GM12878 (cell line): ENCODE measurements around the gene LPIN3. TPM values are rescaled to one million over a fixed set of nuclear protein-coding genes. Genes with fewer than 3 reads are reported as not detected.

Experiments used
- ATAC-seq: fragments of 200-7000 bp; cut with Tn5 transposase; 3 replicates; pipeline ENCODE4 v1.9.1; 2020; ENCODE audit warnings: mild to moderate bottlenecking, moderate library complexity
- BruUV-seq: library from RNA; stranded (reverse); fragments of 400-500 nt; replicated peaks from 2 replicates; lab custom pipeline; 2021; lab: Mats Ljungman, UMichigan
- CTCF ChIA-PET: fragments of 300-600 bp; sonication (Branson Sonifier 250); formaldehyde crosslinking; extraction: SDS; loops from one replicate; lab custom pipeline; 2021; ENCODE audit warnings: inconsistent platforms; lab: Yijun Ruan, JAX
- POLR2A ChIA-PET: fragments of 350-600 bp; formaldehyde crosslinking; extraction: SDS; loops from one replicate; lab custom pipeline; 2021; ENCODE audit warnings: inconsistent platforms; lab: Charles Lee
- RAD21 ChIA-PET: fragments of 300-600 bp; sonication (Branson Sonifier 250); formaldehyde crosslinking; loops from one replicate; lab custom pipeline; 2023; ENCODE audit warnings: antibody characterized with exemption; ENCODE audit not compliant: unreplicated experiment; lab: Charles Lee
- SMC1A ChIA-PET: fragments of 300-600 bp; sonication (Branson Sonifier 250); formaldehyde crosslinking; loops from one replicate; lab custom pipeline; 2023; ENCODE audit not compliant: unreplicated experiment, uncharacterized antibody; lab: Charles Lee
- DNase-seq: peaks from one replicate; pipeline ENCODE4 v3.0.0-alpha.2; 2011; ENCODE audit warnings: low read depth, low spot score
- FAIRE-seq: peaks from 3 replicates; lab custom pipeline; 2011; peaks lifted over from hg19 to GRCh38; lab: Jason Lieb, UNC
- H2AFZ ChIP-seq: 2 replicates; pipeline ENCODE4 v1.6.0; 2011; ENCODE audit warnings: low read depth, low read length, control low read depth; ENCODE audit not compliant: control insufficient read depth
- H3K27ac ChIP-seq: 2 replicates; pipeline ENCODE4 v1.5.1; 2011; ENCODE audit warnings: control low read depth; ENCODE audit not compliant: control insufficient read depth, insufficient read depth
- H3K27me3 ChIP-seq, 2 experiments: replicated peaks in 1 of 2; 2 replicates each; pipeline versions ENCODE4 v1.6.0 to v1.6.1; 2011; ENCODE audit warnings: low read length in 1 of 2; ENCODE audit not compliant: control insufficient read depth in 2 of 2, insufficient read depth in 2 of 2
- H3K36me3 ChIP-seq, 2 experiments: 2 replicates each; pipeline ENCODE4 v1.5.1; 2011; ENCODE audit warnings: low read length in 1 of 2; ENCODE audit not compliant: control insufficient read depth in 2 of 2, insufficient read depth in 2 of 2
- H3K4me1 ChIP-seq: 2 replicates; pipeline ENCODE4 v1.6.1; 2011; ENCODE audit warnings: mild to moderate bottlenecking, low read length, moderate library complexity, mixed read lengths; ENCODE audit not compliant: control insufficient read depth, insufficient read depth
- H3K4me2 ChIP-seq: 2 replicates; pipeline ENCODE4 v1.6.0; 2011; ENCODE audit warnings: control low read depth; ENCODE audit not compliant: control insufficient read depth, insufficient read depth
- H3K4me3 ChIP-seq: fragments of 200-600 bp; sonication (generic); 2 replicates; pipeline ENCODE4 v1.5.1; 2016
- H3K79me2 ChIP-seq: 2 replicates; pipeline ENCODE4 v1.6.0; 2011; ENCODE audit warnings: low read length; ENCODE audit not compliant: control insufficient read depth, insufficient read depth
- H3K9ac ChIP-seq: 2 replicates; pipeline ENCODE4 v1.8.0; 2011; ENCODE audit warnings: low read length, control low read depth, mixed read lengths; ENCODE audit not compliant: control insufficient read depth, insufficient read depth
- H3K9me3 ChIP-seq: replicated peaks from 3 replicates; pipeline ENCODE4 v1.5.1; 2011; ENCODE audit warnings: mild to moderate bottlenecking, low read length; ENCODE audit not compliant: control insufficient read depth, insufficient read depth
- H4K20me1 ChIP-seq: 2 replicates; pipeline ENCODE4 v1.6.0; 2011; ENCODE audit not compliant: control insufficient read depth, insufficient read depth
- BRCA1 ChIP-seq: IDR thresholded peaks from 2 replicates; pipeline ENCODE4 v1.6.1; 2011; ENCODE audit warnings: low read depth, low read length, improper control_type of control experiment
- CBX5 ChIP-seq: sonication (generic); IDR thresholded peaks from 2 replicates; pipeline ENCODE4 v1.6.1; 2016; ENCODE audit warnings: low read depth, moderate library complexity, mild to moderate bottlenecking, inconsistent platforms
- CREM ChIP-seq: IDR thresholded peaks from 2 replicates; pipeline ENCODE4 v1.6.1; 2014; ENCODE audit warnings: antibody characterized with exemption, low read depth
- DPF2 ChIP-seq: fragments of 450-650 bp; IDR thresholded peaks from 2 replicates; pipeline ENCODE4 v1.6.1; 2017; ENCODE audit warnings: mild to moderate bottlenecking
- HDGF ChIP-seq: fragments of 450-650 bp; IDR thresholded peaks from 2 replicates; pipeline ENCODE4 v1.6.1; 2016; ENCODE audit warnings: antibody characterized with exemption
- MYB ChIP-seq: fragments of 150-350 bp; IDR thresholded peaks from 2 replicates; pipeline ENCODE4 v1.6.1; 2014; ENCODE audit warnings: mild to moderate bottlenecking, low read depth, low read length, borderline replicate concordance
- TBL1XR1 ChIP-seq: IDR thresholded peaks from 2 replicates; pipeline ENCODE4 v1.6.1; 2012; ENCODE audit warnings: low read depth, low read length, improper control_type of control experiment
- USF1 ChIP-seq: IDR thresholded peaks from 2 replicates; pipeline ENCODE4 v1.6.1; 2011; ENCODE audit warnings: borderline replicate concordance, low read depth, mild to moderate bottlenecking, moderate library complexity, mixed read lengths, low read length; ENCODE audit not compliant: insufficient read depth; ENCODE audit errors: extremely low read length
- ZNF207 ChIP-seq: fragments of 450-650 bp; IDR thresholded peaks from 2 replicates; pipeline ENCODE4 v1.6.1; 2014; ENCODE audit warnings: antibody characterized with exemption, mild to moderate bottlenecking, borderline replicate concordance
- ZNF24 ChIP-seq: fragments of 450-650 bp; IDR thresholded peaks from 2 replicates; pipeline ENCODE4 v1.6.1; 2017; ENCODE audit warnings: antibody characterized with exemption, mild to moderate bottlenecking
- ZNF384 ChIP-seq: IDR thresholded peaks from 2 replicates; pipeline ENCODE4 v1.6.1; 2012; ENCODE audit warnings: low read depth, mild to moderate bottlenecking, low read length, improper control_type of control experiment, borderline replicate concordance
- ZNF592 ChIP-seq: fragments of 450-650 bp; IDR thresholded peaks from 2 replicates; pipeline ENCODE4 v1.6.1; 2017; ENCODE audit warnings: mild to moderate bottlenecking, moderate library complexity
- WGBS: methylation state at CpG from one replicate; pipeline ENCODE4 v1.1.6; 2016; ENCODE audit warnings: low lambda C conversion rate; ENCODE audit not compliant: insufficient replicate concordance, insufficient coverage; ENCODE audit errors: missing lambda C conversion rate; 5-methylcytosine and 5-hydroxymethylcytosine counted together
- in situ Hi-C: fragments of 300-500 bp; cut with MboI; formaldehyde crosslinking; loops from 9 replicates; pipeline ENCODE4 v1.14.3; 2018; ENCODE audit warnings: mixed read lengths
- intact Hi-C: fragments of 100-400 bp; cut with micrococcal nuclease; formaldehyde crosslinking; loops from one replicate; pipeline ENCODE4 v1.14.2; 2022; ENCODE audit not compliant: unreplicated experiment
- polyA plus RNA-seq, 11 experiments: library from polyadenylated mRNA; depleted of rRNA in 4 of 11; unstranded in 6 of 11; stranded (reverse) in 5 of 11; fragments of >200 nt; fragmentation: Nextera tagmentation in 4 of 11; fragmentation: Illumina TruSeq in 1 of 11; extraction: Ambion mirVana in 4 of 11; extraction: Trizol in 1 of 11; gene quantifications; 1 replicate in 1 of 11; 2 replicates in 10 of 11; pipeline versions ENCODE4 v1.2.1 to v1.2.3, GENCODE V29; 2011 to 2016; ENCODE audit warnings: inconsistent platforms in 2 of 11, missing spikeins in 2 of 11, low read depth in 1 of 11
- total RNA-seq, 4 experiments: library from RNA; depleted of rRNA in 3 of 4; stranded (reverse); fragments of >200 nt in 3 of 4; fragmentation: Illumina TruSeq in 1 of 4; extraction: Trizol in 1 of 4; gene quantifications; 2 replicates each; pipeline versions ENCODE4 v1.2.1 to v1.2.3, GENCODE V29; 2013 to 2021

Gene LPIN3
- total and polyA plus RNA-seq, 10 of the 15 experiments (the other 5 are each of a cell fraction or from before 2014, with no cell fraction given) = 0.13 to 1.3 (median 0.51) TPM

DNA sequence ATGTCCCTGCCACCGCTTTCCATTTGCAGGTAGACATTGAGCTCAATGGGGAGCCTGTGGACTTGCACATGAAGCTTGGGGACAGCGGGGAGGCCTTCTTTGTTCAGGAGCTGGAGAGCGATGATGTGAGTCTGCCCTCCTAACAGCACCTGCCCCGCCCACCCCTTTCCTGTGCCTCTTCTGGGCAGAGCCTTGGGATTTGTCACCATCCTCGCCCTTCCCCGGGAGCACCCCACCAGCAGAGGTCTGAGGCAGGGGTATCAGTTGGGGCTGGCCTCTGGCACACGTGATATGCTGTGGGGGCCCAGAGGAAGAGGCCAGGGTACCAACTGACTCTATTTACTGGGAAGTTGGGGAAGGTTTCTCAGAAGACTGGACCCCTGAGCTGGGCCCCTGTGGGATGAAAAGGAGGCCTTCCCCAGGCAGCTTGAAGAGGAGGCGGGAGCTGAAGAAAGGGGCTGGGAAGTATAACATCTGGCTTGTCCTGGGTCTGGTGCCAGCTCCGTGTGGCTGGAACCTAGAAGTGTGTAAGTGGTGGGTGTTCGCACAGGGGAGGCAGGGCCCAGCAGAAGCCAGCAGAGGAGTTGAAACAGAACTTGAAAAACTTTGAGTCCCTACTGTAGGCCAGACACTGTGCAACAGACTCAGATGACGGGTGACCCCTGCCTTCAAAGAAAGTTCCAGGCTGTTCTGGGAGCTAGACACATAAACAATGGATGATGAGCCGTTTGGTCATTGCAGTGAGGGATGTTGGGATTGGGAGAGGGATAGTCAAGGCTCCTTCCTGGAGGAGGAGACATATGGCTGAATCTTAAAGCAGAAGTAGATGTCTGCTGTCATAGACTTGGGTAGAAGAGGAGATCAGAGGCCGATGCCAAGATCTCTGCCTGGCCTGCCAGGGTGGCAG is 7.2 kb downstream of the LPIN3 start:
- Histone ChIP-seq H3K4me3 (no peak overlapping the region), H3K4me1 (no peaks in the 10 kb centered on the region), H3K36me3 (no peaks in the 10 kb centered on the region), H3K27ac (no peak overlapping the region), H2AFZ (no peak overlapping the region), H3K79me2 (no peaks in the 10 kb centered on the region), H3K9me3 (no peaks in the 10 kb centered on the region), H4K20me1 (no peaks in the 10 kb centered on the region), H3K4me2 (no peak overlapping the region), H3K27me3 (no peaks in the 10 kb centered on the region), H3K9ac (no peak overlapping the region)
- BruUV-seq = no TSS peak
- intact Hi-C loops = no loop called here
- SMC1A ChIA-PET = interaction anchor here (1.2 kb wide), 2 partner anchors 97 to 116 kb away, joined by 3 to 4 read pairs; no protein-coding TSS in a partner anchor
- FAIRE-seq (no peak), ATAC-seq (no peak), DNase-seq (no peak)
- 52% methylated on average over 13 of the region's 13 CpGs for WGBS
- POLR2A ChIA-PET = no interaction called here
- RAD21 ChIA-PET = interaction anchor here (0.8 kb wide), 1 partner anchor 151 kb away, joined by 3 read pairs; no protein-coding TSS in a partner anchor
- CTCF ChIA-PET = interaction anchor here (0.6 to 2.1 kb wide), 4 partner anchors 10 to 379 kb away, joined by 3 to 5 read pairs (median 4); no protein-coding TSS in a partner anchor
- in situ Hi-C loops = no loop called here
- TF ChIP-seq TBL1XR1 (no peak), USF1 (no peak), CREM (no peak), ZNF24 (no peak), DPF2 (no peak), ZNF592 (no peak), ZNF207 (no peak), ZNF384 (no peak), MYB (no peak), BRCA1 (no peak), CBX5 (no peak), HDGF (no peak)
